Measurements from ENCODE around the gene GPR32. TPM values are rescaled to one million over a fixed set of nuclear protein-coding genes. Genes with fewer than 3 reads are reported as not detected.
"Not testable (repeated sequence)": the region's sequence is repeated elsewhere in the genome, so short reads cannot be mapped to it uniquely, and the experiment has no call there.

Gene GPR32
- not detected for total RNA-seq
- polyA plus RNA-seq (ENCODE audit: insufficient read depth, low read depth, low replicate concordance), result not detected
- long read RNA-seq, donor 1, result 0 reads
- long read RNA-seq, donor 2, result 0 reads
- long read RNA-seq, donor 3, result 0 reads
- long read RNA-seq, donor 4, result 0 reads
- long read RNA-seq, donor 5, result 0 reads
- long read RNA-seq, donor 6, result 0 reads
- long read RNA-seq, donor 7, result 0 reads
- long read RNA-seq, donor 8, result 0 reads
- long read RNA-seq, donor 9, result 0 reads
- long read RNA-seq, donor 10, result 0 reads

DNA sequence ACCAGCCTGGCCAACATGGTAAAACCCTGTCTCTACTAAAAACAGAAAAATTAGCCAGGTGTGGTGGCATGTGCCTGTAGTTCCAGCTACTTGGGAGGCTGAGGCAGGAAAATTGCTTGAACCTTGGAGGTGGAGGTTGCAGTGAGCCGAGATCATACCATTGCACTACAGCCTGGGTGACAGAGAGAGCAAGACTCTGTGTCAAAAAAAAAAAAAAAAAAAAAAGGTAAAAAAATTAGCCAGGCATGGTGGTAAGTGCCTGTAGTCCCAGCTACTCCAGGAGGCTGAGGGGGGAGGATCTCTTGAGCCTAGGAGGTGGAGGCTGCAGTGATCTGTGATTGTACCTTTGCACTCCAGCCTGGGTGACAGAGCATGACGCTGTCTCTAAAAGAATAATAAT lies at the start of gene GPR32:
GPR32 (plus strand) TSS at position 301 of the 400 bp plus-strand sequence. CDS start 137 bp downstream, outside the sequence.
- H3K4me1 ChIP-seq (ENCODE audit: control insufficient read depth in 2 of 3, insufficient read depth in 2 of 3, low read depth in 1 of 3, low read length in 3 of 3); H3K27me3 ChIP-seq (ENCODE audit: control insufficient read depth, insufficient read depth, low read length); FAIRE-seq; H3K4me3 ChIP-seq (ENCODE audit: low read length in 3 of 3); H3K9ac ChIP-seq (ENCODE audit: low read length in 3 of 3); intact Hi-C loops (cut with DNase I); H3K27ac ChIP-seq (ENCODE audit: low read depth in 2 of 2, low read length in 2 of 2); H3K9me3 ChIP-seq (ENCODE audit: control insufficient read depth in 2 of 3, insufficient read depth in 1 of 3, low read length in 3 of 3); H3K36me3 ChIP-seq (ENCODE audit: control insufficient read depth in 2 of 3, insufficient read depth in 3 of 3, low read length in 3 of 3); DNase-seq: not testable (repeated sequence)

GRCh38 chr19:50720921-50721381 lies 49.3 kb upstream of the GPR32 start:
- H3K9me3 ChIP-seq (ENCODE audit: control insufficient read depth in 2 of 3, insufficient read depth in 1 of 3, low read length in 3 of 3), result no peaks in the 10 kb centered on the region
- no peak overlapping the region for H3K27ac ChIP-seq (ENCODE audit: low read depth in 2 of 2, low read length in 2 of 2)
- peaks cover 0 to 8% (median 0%) of the 10 kb centered on the region in 3 donors for H3K4me1 ChIP-seq (ENCODE audit: control insufficient read depth in 2 of 3, insufficient read depth in 2 of 3, low read depth in 1 of 3, low read length in 3 of 3)
- no peaks in the 10 kb centered on the region for H3K36me3 ChIP-seq (ENCODE audit: control insufficient read depth in 2 of 3, insufficient read depth in 3 of 3, low read length in 3 of 3)
- no peaks in the 10 kb centered on the region for H3K27me3 ChIP-seq (ENCODE audit: control insufficient read depth, insufficient read depth, low read length)
- no peak overlapping the region for H3K9ac ChIP-seq (ENCODE audit: low read length in 3 of 3)
- intact Hi-C loops (cut with DNase I), result no loop called here
- H3K4me3 ChIP-seq (ENCODE audit: low read length in 3 of 3), result no peak overlapping the region
- TF ChIP-seq, protein P1, sequence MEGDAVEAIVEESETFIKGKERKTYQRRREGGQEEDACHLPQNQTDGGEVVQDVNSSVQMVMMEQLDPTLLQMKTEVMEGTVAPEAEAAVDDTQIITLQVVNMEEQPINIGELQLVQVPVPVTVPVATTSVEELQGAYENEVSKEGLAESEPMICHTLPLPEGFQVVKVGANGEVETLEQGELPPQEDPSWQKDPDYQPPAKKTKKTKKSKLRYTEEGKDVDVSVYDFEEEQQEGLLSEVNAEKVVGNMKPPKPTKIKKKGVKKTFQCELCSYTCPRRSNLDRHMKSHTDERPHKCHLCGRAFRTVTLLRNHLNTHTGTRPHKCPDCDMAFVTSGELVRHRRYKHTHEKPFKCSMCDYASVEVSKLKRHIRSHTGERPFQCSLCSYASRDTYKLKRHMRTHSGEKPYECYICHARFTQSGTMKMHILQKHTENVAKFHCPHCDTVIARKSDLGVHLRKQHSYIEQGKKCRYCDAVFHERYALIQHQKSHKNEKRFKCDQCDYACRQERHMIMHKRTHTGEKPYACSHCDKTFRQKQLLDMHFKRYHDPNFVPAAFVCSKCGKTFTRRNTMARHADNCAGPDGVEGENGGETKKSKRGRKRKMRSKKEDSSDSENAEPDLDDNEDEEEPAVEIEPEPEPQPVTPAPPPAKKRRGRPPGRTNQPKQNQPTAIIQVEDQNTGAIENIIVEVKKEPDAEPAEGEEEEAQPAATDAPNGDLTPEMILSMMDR (IDR thresholded peaks at IDR 0.05; ENCODE audit: borderline replicate concordance, extremely low read depth, insufficient read depth), result no peak
- DNase-seq (no peak), FAIRE-seq (no peak)

DNA sequence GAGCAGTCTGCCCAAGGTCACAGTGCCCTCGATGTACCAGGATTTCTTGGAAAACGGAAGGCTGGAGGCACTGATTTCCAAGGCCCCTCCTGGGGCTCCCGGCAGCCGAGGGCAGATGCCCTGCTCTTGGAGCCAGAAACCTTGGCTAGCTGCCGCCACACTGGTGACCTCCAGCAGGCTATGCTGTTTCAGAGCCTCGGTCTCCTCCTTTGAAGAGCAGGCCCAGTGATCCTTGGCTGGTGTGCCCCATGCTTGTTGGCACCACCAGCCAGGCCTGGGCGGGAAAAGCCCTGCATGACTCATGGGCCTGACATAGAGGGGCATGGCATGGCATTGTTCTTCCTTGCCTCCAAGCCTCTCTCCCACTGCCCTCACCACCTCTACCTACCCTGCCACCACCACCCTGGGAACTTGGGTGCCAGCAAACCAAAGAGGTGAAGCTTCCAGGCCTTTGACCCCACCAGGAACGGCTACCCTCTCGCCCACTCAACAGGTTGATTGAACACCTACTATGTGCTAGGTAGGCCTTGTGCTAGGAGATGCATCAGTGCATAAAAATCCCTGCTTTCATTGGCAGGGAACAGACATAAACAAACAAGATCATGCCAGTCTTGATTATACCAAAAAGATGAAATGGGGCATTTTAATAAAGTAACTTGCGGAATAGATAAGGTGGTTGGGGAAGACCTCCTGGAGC lies 48.7 kb upstream of the GPR32 start:
- FAIRE-seq, result no peak
- intact Hi-C loops (cut with DNase I), result no loop called here
- no peaks in the 10 kb centered on the region for H3K9me3 ChIP-seq (ENCODE audit: control insufficient read depth in 2 of 3, insufficient read depth in 1 of 3, low read length in 3 of 3)
- H3K27ac ChIP-seq (ENCODE audit: low read depth in 2 of 2, low read length in 2 of 2), result no peak overlapping the region
- no peak overlapping the region for H3K9ac ChIP-seq (ENCODE audit: low read length in 3 of 3)
- no peak overlapping the region for H3K4me3 ChIP-seq (ENCODE audit: low read length in 3 of 3)
- no peaks in the 10 kb centered on the region for H3K36me3 ChIP-seq (ENCODE audit: control insufficient read depth in 2 of 3, insufficient read depth in 3 of 3, low read length in 3 of 3)
- no peak for DNase-seq
- TF ChIP-seq, protein P1 (IDR thresholded peaks at IDR 0.05; ENCODE audit: borderline replicate concordance, extremely low read depth, insufficient read depth), result no peak
- H3K27me3 ChIP-seq (ENCODE audit: control insufficient read depth, insufficient read depth, low read length), result no peaks in the 10 kb centered on the region
- H3K4me1 ChIP-seq (ENCODE audit: control insufficient read depth in 2 of 3, insufficient read depth in 2 of 3, low read depth in 1 of 3, low read length in 3 of 3), result peaks cover 0 to 8% (median 0%) of the 10 kb centered on the region in 3 donors
